HepG2 (cell line): ENCODE results near the gene IGLL1. TPM values are rescaled to one million over a fixed set of nuclear protein-coding genes. Genes with fewer than 3 reads are reported as not detected.

Experiments used
- CENPX ChIP-seq: sonication (generic); formaldehyde crosslinking; IDR thresholded peaks from 2 replicates; pipeline ENCODE4 v1.9.0; 2021; ENCODE audit warnings: mild to moderate bottlenecking, missing genetic modification reagents, moderate library complexity
- GATAD2A ChIP-seq: IDR thresholded peaks from 2 replicates; pipeline ENCODE4 v1.6.1; 2016
- KAT7 ChIP-seq: IDR thresholded peaks from 2 replicates; pipeline ENCODE4 v1.6.1; 2018; ENCODE audit warnings: borderline replicate concordance, missing compliant biosample characterization
- KDM3A ChIP-seq: IDR thresholded peaks from 2 replicates; pipeline ENCODE4 v1.6.1; 2018; ENCODE audit warnings: low read depth, missing compliant biosample characterization
- NKX3-1 ChIP-seq: sonication (generic); formaldehyde crosslinking; IDR thresholded peaks from 2 replicates; pipeline ENCODE4 v1.5.0; 2020; ENCODE audit warnings: missing genetic modification reagents
- NR2C2 ChIP-seq: sonication (generic); formaldehyde crosslinking; IDR thresholded peaks from 2 replicates; pipeline ENCODE4 v1.4.0; 2020; ENCODE audit warnings: missing genetic modification reagents, mild to moderate bottlenecking, moderate library complexity, borderline replicate concordance
- PAWR ChIP-seq: sonication (generic); formaldehyde crosslinking; IDR thresholded peaks from 2 replicates; pipeline ENCODE4 v1.4.0; 2020; ENCODE audit warnings: missing genetic modification reagents, mild to moderate bottlenecking, borderline replicate concordance
- PCBP1 ChIP-seq: fragments of 200-400 bp; formaldehyde crosslinking; IDR thresholded peaks from 2 replicates; pipeline ENCODE4 v1.6.1; 2017; ENCODE audit warnings: mild to moderate bottlenecking, low read depth, low read length, borderline replicate concordance
- PHF21A ChIP-seq: sonication (generic); formaldehyde crosslinking; IDR thresholded peaks from 2 replicates; pipeline ENCODE4 v1.5.0; 2020; ENCODE audit warnings: mild to moderate bottlenecking, missing genetic modification reagents
- PRPF4 ChIP-seq: fragments of 200-400 bp; formaldehyde crosslinking; IDR thresholded peaks from 2 replicates; pipeline ENCODE4 v1.6.1; 2016; ENCODE audit warnings: low read length, low read depth; ENCODE audit not compliant: poor library complexity, severe bottlenecking
- RBFOX2 ChIP-seq: fragments of 200-400 bp; formaldehyde crosslinking; IDR thresholded peaks from 2 replicates; pipeline ENCODE4 v1.6.1; 2017; ENCODE audit warnings: low read depth, mild to moderate bottlenecking, low read length
- RFXANK ChIP-seq: IDR thresholded peaks from 2 replicates; pipeline ENCODE4 v1.6.1; 2016
- SP140L ChIP-seq: sonication (generic); formaldehyde crosslinking; IDR thresholded peaks from 2 replicates; pipeline ENCODE4 v1.4.0; 2020; ENCODE audit warnings: missing genetic modification reagents, borderline replicate concordance
- TGIF2 ChIP-seq: IDR thresholded peaks from 2 replicates; pipeline ENCODE4 v1.6.1; 2016; ENCODE audit warnings: control low read depth, missing compliant biosample characterization
- THAP11 ChIP-seq: IDR thresholded peaks from 2 replicates; pipeline ENCODE4 v1.6.1; 2016; ENCODE audit warnings: missing biosample characterization, missing genetic modification reagents
- WIZ ChIP-seq: sonication (generic); formaldehyde crosslinking; IDR thresholded peaks from 2 replicates; pipeline ENCODE4 v1.5.1; 2020; ENCODE audit warnings: mild to moderate bottlenecking, missing genetic modification reagents
- ZNF251 ChIP-seq: sonication (generic); formaldehyde crosslinking; IDR thresholded peaks from 2 replicates; pipeline ENCODE4 v1.9.0; 2021; ENCODE audit warnings: mild to moderate bottlenecking, missing genetic modification reagents
- ZNF253 ChIP-seq: sonication (generic); formaldehyde crosslinking; IDR thresholded peaks from 2 replicates; pipeline ENCODE4 v1.8.0; 2022; ENCODE audit warnings: mild to moderate bottlenecking, missing genetic modification reagents, borderline replicate concordance
- ZNF354B ChIP-seq: sonication (generic); formaldehyde crosslinking; IDR thresholded peaks from 2 replicates; pipeline ENCODE4 v1.8.0; 2022; ENCODE audit warnings: mild to moderate bottlenecking, missing genetic modification reagents
- ZNF430 ChIP-seq: sonication (generic); formaldehyde crosslinking; IDR thresholded peaks from 2 replicates; pipeline ENCODE4 v1.9.0; 2021; ENCODE audit warnings: mild to moderate bottlenecking, missing genetic modification reagents
- ZNF674 ChIP-seq: sonication (generic); formaldehyde crosslinking; IDR thresholded peaks from 2 replicates; pipeline ENCODE4 v1.5.0; 2020; ENCODE audit warnings: low read depth, mild to moderate bottlenecking, missing genetic modification reagents
- ZSCAN21 ChIP-seq: sonication (generic); formaldehyde crosslinking; IDR thresholded peaks from 2 replicates; pipeline ENCODE4 v1.8.0; 2022; ENCODE audit warnings: mild to moderate bottlenecking, missing genetic modification reagents, moderate library complexity, borderline replicate concordance
- polyA plus RNA-seq, 8 experiments: library from polyadenylated mRNA; depleted of rRNA in 3 of 8; stranded (reverse) in 7 of 8; unstranded in 1 of 8; fragments of >200 nt; fragmentation: Illumina TruSeq in 4 of 8; extraction: Trizol in 4 of 8; gene quantifications; 2 replicates each; pipeline versions ENCODE4 v1.2.1 to v1.2.3, GENCODE V29; 2011 to 2016; ENCODE audit warnings: low read depth in 4 of 8, missing spikeins in 1 of 8, mixed read lengths in 1 of 8; ENCODE audit not compliant: insufficient read depth in 1 of 8
- total RNA-seq, 5 experiments: library from RNA; depleted of rRNA; stranded (reverse); fragments of >200 nt; fragmentation: Illumina TruSeq; extraction: Trizol; gene quantifications; 2 replicates each; pipeline ENCODE4 v1.2.3, GENCODE V29; 2016; ENCODE audit warnings: low read depth in 1 of 5
- TF ChIP-seq, protein P1 (sequence below): sonication (generic); formaldehyde crosslinking; IDR thresholded peaks from 2 replicates; pipeline ENCODE4 v1.4.0; 2020; ENCODE audit warnings: low read depth, missing genetic modification reagents
- TF ChIP-seq, protein P2 (sequence below): IDR thresholded peaks from 2 replicates; pipeline ENCODE4 v1.6.1; 2016; ENCODE audit warnings: missing compliant biosample characterization, missing genetic modification reagents, borderline replicate concordance
- TF ChIP-seq, protein P3 (sequence below): sonication (generic); formaldehyde crosslinking; IDR thresholded peaks from 2 replicates; pipeline ENCODE4 v1.5.0; 2020; ENCODE audit warnings: missing genetic modification reagents

The IGLL1 gene
- total and polyA plus RNA-seq, 2 of the 13 experiments (the other 11 are each of a cell fraction or from before 2014, with no cell fraction given), result not detected

DNA sequence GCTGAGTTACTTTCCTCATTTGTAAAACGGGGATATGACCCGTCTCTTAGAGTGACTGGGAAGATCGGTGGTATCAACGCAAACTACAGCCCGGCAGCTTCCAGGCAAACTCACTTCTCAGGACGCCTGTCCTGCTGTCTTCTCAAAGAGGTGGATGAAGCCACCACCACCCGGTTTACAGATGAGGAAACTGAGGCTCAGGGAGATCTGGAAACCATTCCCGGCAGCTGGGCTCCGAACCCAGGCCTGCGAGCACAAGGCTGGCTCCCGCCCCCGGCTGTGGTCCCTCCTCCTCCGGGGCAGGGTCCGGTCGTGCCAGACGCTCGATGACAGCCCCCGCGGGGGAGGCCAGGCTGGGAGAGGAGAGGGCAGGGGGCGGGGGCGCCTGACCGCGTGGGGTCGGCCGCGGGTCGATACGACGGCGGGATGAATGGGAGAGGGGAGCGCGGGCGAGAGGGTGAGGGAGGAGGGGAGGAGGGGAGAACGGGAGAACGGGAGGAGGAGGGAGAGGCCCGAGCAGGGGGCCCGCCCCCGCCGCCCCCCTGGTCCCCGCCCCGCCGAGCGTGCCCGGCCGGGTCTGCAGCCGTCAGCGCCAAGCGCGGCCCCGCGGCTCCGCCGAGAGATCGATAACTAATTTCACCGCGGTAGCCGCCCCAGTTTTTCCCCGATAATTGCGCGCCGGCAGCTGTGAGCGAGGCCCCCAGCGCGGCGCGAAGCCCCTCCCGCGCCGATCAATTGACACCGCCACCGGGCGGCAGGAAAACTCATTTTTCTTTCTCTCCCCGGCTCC is 14.0 kb downstream of the IGLL1 start (continued):
- TF ChIP-seq, protein P1, sequence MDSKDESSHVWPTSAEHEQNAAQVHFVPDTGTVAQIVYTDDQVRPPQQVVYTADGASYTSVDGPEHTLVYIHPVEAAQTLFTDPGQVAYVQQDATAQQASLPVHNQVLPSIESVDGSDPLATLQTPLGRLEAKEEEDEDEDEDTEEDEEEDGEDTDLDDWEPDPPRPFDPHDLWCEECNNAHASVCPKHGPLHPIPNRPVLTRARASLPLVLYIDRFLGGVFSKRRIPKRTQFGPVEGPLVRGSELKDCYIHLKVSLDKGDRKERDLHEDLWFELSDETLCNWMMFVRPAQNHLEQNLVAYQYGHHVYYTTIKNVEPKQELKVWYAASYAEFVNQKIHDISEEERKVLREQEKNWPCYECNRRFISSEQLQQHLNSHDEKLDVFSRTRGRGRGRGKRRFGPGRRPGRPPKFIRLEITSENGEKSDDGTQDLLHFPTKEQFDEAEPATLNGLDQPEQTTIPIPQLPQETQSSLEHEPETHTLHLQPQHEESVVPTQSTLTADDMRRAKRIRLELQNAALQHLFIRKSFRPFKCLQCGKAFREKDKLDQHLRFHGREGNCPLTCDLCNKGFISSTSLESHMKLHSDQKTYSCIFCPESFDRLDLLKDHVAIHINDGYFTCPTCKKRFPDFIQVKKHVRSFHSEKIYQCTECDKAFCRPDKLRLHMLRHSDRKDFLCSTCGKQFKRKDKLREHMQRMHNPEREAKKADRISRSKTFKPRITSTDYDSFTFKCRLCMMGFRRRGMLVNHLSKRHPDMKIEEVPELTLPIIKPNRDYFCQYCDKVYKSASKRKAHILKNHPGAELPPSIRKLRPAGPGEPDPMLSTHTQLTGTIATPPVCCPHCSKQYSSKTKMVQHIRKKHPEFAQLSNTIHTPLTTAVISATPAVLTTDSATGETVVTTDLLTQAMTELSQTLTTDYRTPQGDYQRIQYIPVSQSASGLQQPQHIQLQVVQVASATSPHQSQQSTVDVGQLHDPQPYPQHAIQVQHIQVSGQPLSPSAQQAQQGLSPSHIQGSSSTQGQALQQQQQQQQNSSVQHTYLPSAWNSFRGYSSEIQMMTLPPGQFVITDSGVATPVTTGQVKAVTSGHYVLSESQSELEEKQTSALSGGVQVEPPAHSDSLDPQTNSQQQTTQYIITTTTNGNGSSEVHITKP (CRISPR knock-in tag), result no peak
- TF ChIP-seq PRPF4, result no peak
- no peak for TF ChIP-seq WIZ
- TF ChIP-seq ZNF430 (CRISPR knock-in tag), result no peak
- TF ChIP-seq PCBP1, result no peak
- TF ChIP-seq TGIF2, result no peak
- TF ChIP-seq ZNF253, result no peak
- no peak for TF ChIP-seq NKX3-1 (CRISPR knock-in tag)
- TF ChIP-seq GATAD2A (CRISPR knock-in tag), result no peak
- TF ChIP-seq NR2C2 (CRISPR knock-in tag), result peak; percentile 42; the same call in 1 of the 2 replicates
- 0 out of 2 replicates have a peak, but pooled peaks have one; percentile 24 for TF ChIP-seq KDM3A (CRISPR knock-in tag)
- TF ChIP-seq, protein P2, sequence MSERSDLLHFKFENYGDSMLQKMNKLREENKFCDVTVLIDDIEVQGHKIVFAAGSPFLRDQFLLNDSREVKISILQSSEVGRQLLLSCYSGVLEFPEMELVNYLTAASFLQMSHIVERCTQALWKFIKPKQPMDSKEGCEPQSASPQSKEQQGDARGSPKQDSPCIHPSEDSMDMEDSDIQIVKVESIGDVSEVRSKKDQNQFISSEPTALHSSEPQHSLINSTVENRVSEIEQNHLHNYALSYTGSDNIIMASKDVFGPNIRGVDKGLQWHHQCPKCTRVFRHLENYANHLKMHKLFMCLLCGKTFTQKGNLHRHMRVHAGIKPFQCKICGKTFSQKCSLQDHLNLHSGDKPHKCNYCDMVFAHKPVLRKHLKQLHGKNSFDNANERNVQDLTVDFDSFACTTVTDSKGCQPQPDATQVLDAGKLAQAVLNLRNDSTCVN (CRISPR knock-in tag), result no peak
- no peak for TF ChIP-seq ZNF251 (CRISPR knock-in tag)
- TF ChIP-seq ZSCAN21 (CRISPR knock-in tag), result no peak
- no peak for TF ChIP-seq ZNF674 (CRISPR knock-in tag)
- no peak for TF ChIP-seq RFXANK
- TF ChIP-seq, protein P3, sequence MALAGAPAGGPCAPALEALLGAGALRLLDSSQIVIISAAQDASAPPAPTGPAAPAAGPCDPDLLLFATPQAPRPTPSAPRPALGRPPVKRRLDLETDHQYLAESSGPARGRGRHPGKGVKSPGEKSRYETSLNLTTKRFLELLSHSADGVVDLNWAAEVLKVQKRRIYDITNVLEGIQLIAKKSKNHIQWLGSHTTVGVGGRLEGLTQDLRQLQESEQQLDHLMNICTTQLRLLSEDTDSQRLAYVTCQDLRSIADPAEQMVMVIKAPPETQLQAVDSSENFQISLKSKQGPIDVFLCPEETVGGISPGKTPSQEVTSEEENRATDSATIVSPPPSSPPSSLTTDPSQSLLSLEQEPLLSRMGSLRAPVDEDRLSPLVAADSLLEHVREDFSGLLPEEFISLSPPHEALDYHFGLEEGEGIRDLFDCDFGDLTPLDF (CRISPR knock-in tag), result no peak
- TF ChIP-seq RBFOX2, result no peak
- TF ChIP-seq KAT7 (CRISPR knock-in tag), result no peak
- no peak for TF ChIP-seq THAP11 (CRISPR knock-in tag)
- TF ChIP-seq PAWR (CRISPR knock-in tag), result no peak
- no peak for TF ChIP-seq ZNF354B
- TF ChIP-seq SP140L (CRISPR knock-in tag), result no peak
- peak; percentile 16; the same call in 1 of the 2 replicates for TF ChIP-seq PHF21A
- no peak for TF ChIP-seq CENPX (CRISPR knock-in tag)
